OCI-M2 (cell line): ENCODE measurements around the gene IHH.

Source experiments
- DNase-seq: peaks from one replicate; lab custom pipeline; 2025; ENCODE audit not compliant: unreplicated experiment; lab: John Stamatoyannopoulos, UW

IHH gene

GRCh38 chr2:219076253-219076652 is 15.5 kb upstream of the IHH start:
- DNase-seq = no peak

- DNase-seq = no peak
Measured at GRCh38 chr2:219073413-219074129, 12.8 kb upstream of the IHH start.

- no peak for DNase-seq
Measured at GRCh38 chr2:219072741-219073250, 12.1 kb upstream of the IHH start.

- no peak for DNase-seq
Measured at GRCh38 chr2:219071131-219071816, 10.6 kb upstream of the IHH start.

- DNase-seq = no peak
Measured at GRCh38 chr2:219065484-219065883, 4.8 kb upstream of the IHH start.

GRCh38 chr2:219062081-219062480 is 1.4 kb upstream of the IHH start:
- DNase-seq = no peak

GRCh38 chr2:219059725-219060682 is 717 bp downstream of the IHH start:
- DNase-seq = no peak

GRCh38 chr2:219059375-219059724 is 1.4 kb downstream of the IHH start:
- no peak for DNase-seq

GRCh38 chr2:219058541-219059374 is 2.0 kb downstream of the IHH start:
- no peak for DNase-seq

GRCh38 chr2:219057709-219058540 is 2.8 kb downstream of the IHH start:
- no peak for DNase-seq

- no peak for DNase-seq
Measured at GRCh38 chr2:219056896-219057708, 3.6 kb downstream of the IHH start.

GRCh38 chr2:219056176-219056895 is 4.4 kb downstream of the IHH start:
- no peak for DNase-seq

- DNase-seq = no peak
Measured at GRCh38 chr2:219054956-219055903, 5.5 kb downstream of the IHH start.

GRCh38 chr2:219049282-219049681 is 11.4 kb downstream of the IHH start:
- DNase-seq = no peak

GRCh38 chr2:219045937-219046550 is 14.7 kb downstream of the IHH start:
- no peak for DNase-seq

- DNase-seq = no peak
Measured at GRCh38 chr2:219042750-219043149, 18.0 kb downstream of the IHH start.

GRCh38 chr2:219042157-219042556 is 18.6 kb downstream of the IHH start:
- no peak for DNase-seq
